SK-MEL-5 (cell line): ENCODE data around the gene CNTNAP2. TPM values are rescaled to one million over a fixed set of nuclear protein-coding genes. Genes with fewer than 3 reads are reported as not detected.

Source experiments
- DNase-seq: peaks from one replicate; pipeline ENCODE4 v3.0.0-alpha.2; 2016; ENCODE audit warnings: low read depth, low spot score
- in situ Hi-C: cut with HindIII; loops from 2 replicates; pipeline ENCODE4 v1.10.0; 2016; ENCODE audit warnings: low sequenced_read_pairs, high pct_unique_total_duplicates, low pct_unique_long_range_greater_than_20kb
- total RNA-seq: library from RNA; depleted of rRNA; stranded (reverse); fragments of >200 nt; shearing (Covaris generic); gene quantifications from 2 replicates; pipeline ENCODE4 v1.2.3, GENCODE V29; 2014

CNTNAP2 gene
- total RNA-seq, 1 experiment from 2014 or later, result not detected

DNA sequence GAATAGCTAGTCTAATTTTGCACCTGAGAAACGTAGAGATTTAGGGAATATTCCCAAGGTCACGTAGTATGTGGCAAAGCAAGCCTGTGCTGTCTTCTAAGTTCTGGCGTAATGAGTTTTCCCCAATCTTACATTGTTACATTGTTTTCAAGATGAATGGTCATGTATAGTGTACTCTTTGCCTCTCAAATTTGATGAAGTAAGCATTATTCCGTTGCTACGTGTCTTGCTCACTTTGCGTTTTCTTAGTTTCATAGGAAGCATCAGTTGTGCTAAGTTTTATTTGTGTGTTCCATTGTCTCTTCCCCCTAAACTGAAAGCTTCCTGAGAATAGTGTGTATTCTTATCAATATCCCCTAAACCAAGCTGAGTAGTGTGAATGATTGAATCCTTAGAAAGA lies 1836.3 kb downstream of the CNTNAP2 start:
- DNase-seq, result no peak
- in situ Hi-C loops, result no loop called here

DNA sequence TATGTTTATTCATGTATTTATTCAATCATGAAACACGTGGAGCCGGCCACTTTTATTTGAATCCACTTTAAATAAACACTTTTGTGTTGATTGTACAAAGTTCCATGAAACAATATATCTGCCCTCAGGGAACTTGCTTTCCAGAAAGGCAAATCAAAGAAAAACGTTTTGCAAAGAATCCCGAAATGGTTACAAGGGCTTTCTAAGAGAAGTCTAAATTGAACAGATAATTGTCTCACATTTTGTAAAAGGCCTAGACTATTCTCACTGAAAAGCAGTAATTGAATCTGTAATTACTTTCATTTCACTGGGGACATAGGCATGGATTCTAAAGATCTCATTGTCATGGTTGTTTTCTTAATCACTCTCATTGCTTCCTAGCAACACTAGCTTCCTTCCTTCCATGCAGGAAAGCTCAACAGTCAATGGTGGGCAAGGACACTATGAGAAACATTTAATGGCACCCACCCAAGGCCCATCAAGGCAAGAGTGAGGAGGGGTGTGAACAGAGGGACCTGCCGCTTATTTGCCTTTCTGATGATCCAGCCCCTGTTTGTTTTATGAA lies 1851.5 kb downstream of the CNTNAP2 start:
- in situ Hi-C loops, result no loop called here
- no peak for DNase-seq

DNA sequence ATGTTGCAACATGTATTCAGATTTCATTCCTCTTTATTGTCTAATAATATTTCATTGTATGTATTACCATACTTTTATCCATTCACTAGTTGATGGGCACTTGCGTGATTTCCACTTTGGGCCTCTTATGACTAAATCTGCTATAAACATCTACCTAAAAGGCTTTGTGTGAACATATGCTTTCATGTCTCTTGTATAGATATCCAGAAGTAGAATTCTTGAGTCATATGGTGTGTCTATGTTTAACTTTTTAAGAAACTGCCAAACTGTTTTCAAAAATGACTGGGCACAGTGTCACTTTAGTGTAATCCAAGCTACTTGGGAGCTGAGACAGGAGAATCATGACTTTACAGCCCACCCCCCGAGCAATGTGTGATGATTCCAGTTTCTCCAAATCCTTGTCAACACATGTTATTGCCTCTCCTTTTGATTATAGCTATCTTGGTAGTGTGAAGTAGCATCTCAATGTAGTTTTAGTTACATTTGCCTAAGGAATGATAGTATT lies 1855.1 kb downstream of the CNTNAP2 start:
- in situ Hi-C loops, result no loop called here
- no peak for DNase-seq

DNA sequence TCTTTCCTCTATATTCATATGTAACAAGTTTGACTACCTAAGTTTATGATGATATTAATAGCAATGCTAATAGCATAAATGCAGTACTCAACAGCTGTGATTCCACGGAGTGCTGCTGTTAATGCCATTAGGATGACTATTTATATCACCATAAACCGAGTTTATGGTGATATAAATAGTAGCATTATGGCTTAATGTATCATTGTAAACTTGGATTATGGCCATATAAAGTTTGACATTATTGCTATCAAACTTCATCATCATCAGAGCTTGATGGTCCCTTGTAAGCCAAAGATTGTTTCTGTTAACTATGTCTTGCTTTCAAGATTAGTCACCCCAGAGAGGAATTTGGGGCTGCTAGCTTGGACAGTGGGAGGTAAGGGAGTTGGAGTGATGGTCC lies 1861.6 kb downstream of the CNTNAP2 start:
- in situ Hi-C loops, result no loop called here
- no peak for DNase-seq

DNA sequence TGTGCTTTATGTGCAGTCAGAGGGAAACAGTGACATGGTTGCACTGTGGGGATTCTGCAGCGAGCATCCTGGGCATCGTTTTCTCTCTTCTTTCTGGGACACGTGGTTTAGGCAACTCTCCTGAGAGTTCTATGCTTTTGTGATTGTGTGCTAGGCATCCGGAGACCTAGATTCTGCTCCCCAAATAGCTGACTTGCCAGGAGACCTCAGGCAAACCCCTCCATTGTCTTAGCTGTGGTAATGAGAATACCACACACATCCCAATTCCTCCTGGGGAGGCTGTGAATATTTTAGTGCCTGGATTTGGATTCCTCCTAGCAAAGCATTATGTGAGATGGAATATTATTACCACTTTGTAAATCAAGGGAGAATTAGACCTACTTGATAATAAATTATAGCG lies 1862.0 kb downstream of the CNTNAP2 start:
- DNase-seq, result no peak
- in situ Hi-C loops, result no loop called here

DNA sequence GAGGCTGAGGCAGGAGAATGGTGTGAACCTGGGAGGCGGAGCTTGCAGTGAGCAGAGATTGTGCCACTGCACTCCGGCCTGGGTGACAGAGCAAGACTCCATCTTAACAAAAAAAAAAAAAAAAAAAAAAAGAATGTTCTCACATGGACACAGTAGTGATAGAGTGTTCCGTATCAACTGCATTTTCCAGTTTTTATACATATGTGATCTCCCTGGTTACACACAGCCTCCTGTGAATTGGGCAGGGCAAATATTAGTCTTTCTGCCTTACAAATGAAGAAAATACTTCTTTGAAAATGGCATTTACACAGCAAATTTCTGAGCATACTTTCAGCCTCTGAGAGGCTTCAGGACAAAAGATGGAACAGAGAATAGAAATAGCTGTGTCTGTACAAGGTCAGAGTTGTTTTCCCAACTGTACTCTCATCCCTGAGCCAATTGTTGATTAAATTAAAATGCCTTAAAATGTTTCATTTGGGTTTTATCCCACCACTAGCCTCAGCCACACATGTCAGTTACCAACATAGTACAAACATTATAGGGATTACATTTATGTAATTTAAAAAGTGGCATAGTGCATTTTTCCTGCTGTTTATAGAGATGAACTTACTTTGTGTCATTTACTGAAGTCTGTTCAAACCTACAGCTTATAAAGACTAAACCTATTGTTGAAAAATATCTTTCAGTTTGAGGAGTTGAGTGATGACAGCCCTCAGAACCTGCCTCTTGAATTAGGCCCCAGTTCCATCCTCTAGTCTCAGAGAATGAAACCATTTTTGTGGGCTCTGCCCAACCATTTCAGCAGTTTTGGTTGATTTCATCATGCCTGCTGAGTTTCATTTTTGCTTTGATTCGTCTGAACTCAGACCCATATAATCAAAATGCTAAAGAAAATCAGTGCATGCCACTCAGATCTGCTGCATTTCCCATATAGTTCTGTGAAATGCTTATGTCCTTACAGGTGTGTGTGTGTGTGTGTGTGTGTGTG lies 1864.5 kb downstream of the CNTNAP2 start:
- in situ Hi-C loops, result no loop called here
- no peak for DNase-seq

DNA sequence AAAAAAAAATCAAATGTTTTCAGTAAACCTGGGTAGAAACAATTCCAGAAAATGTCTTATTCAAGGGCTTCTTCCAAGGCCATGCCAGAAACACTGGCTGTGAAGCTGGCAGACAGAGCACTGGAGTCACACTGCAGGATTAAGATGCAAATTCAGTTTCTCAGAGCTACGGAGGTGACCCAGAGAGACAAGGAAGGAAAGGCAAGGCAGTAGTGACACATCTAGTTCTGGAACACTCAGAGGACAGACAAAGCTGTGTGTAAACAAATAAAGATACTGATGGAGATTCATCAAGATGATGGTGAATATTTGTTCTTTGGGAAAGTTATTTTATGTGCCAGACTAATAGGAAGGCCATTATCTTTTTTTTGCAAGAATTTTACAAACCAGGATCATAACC lies 1865.7 kb downstream of the CNTNAP2 start:
- in situ Hi-C loops, result no loop called here

DNA sequence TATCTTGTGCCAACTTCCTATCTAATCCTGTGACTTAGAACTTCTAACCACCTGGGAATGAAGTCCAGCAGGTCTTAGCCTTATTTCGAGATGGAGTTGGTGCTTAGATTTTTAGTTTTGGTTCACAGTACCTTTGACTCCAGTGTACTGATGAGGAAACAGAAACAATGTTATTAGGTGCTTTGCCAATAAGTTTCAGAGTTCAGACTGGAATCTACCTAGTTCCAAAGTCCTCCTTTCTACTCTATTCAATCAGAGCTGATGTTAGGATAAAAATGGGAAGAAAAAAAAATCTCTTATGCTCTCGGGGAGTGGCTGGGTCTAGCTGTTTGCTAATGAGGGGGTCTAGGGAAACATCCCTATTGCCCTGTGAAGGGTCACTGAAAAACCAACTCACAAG lies 1867.7 kb downstream of the CNTNAP2 start:
- in situ Hi-C loops, result no loop called here
- DNase-seq, result no peak

More for the DNA sequence above, 1865.7 kb downstream of the CNTNAP2 start:
- DNase-seq, result no peak

DNA sequence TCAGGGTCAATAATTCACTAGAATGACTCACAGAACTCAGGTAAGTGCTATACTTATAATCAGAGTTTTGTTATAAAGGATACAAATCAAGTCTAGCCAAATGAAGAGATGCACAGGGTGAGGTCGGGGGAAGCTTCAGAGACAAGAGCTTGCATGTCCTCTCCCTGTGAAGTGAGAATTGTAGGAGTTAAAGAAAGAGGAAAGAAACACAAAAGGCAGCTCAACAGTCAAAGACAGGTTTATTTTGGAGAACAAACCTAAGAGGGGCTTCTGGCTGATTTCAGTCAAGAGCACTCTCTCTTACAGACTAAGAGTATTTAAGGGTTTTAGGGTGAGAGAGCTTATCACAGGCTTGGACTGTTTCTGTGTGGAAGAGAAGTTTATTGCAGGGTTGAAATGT lies 1873.5 kb downstream of the CNTNAP2 start:
- no peak for DNase-seq
- in situ Hi-C loops, result no loop called here

DNA sequence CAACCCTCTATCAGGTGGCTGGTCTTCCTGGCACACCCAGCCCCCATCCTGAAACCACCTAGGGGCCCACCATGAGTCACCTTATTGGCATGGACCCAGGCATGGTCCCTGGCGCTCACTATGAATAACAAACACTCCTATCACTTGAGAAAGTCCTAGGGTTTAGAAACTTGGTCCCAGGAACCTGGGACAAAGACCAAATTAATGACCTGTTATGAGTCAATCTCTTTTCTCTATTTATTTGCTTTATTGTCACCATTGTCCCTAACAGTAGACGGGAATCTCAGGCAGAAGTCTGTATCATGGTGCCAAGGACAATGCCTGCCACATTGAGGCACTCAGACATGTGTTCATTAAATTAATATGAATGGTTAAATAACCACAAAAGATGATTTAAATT lies 1874.3 kb downstream of the CNTNAP2 start:
- DNase-seq, result no peak
- in situ Hi-C loops, result no loop called here

DNA sequence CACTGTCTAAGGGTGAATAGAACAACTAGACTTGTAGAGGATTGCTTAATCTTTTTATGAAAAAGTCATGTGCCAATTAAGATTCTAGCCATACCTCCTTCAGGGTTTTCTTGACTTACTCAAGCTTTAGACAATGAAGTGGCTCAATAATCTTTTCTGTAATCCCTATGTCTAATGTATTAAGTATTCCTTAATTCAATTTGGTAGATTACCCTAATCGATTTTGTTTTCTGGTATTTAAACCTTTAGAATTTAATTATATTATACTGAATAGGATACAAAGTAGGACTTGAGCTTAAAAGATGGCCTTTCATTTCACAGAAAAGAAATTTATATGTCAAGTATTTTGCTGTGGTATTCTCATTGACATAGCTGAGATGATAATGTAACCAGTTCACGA lies 1876.1 kb downstream of the CNTNAP2 start:
- in situ Hi-C loops, result no loop called here
- DNase-seq, result no peak

DNA sequence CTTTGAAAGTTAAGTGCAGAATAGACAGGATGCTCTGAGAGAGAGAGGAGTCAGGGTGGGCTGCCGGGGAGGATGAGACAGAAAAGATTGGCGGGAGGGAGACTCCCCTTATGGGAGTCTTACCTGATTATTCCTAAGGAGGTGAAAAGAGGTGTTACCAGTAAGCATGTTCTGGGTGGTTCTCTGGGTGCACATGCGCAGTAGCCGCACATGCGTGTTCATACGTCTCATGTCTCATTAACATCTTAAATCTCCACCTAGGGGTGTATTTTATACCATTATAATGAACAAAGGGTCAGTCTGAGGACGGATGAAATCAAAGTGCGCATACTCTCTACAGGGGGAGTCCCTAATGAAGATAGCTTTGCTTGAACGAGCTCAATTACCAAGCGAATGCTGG lies 1881.0 kb downstream of the CNTNAP2 start:
- in situ Hi-C loops, result no loop called here
- DNase-seq, result no peak

DNA sequence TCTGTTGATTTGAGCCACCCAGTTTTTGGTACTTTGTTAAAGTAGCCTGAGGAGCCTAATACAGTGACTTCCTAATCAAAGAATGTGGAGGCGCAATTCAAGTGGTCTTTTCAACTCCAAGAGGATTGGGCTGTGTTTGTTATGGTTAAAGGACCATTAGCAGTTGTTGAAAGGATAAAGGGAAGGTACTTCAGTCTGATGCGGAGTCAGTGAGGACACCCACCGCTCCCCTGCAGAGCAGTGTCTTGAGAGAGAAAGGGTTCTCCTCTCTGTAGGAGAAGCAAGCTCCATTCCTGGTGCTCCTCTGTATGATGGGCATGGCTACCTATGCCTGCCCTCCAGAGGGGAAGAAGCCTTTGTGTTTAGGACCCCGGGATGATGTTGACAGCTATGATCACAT lies 1883.4 kb downstream of the CNTNAP2 start:
- in situ Hi-C loops, result no loop called here
- DNase-seq, result no peak

DNA sequence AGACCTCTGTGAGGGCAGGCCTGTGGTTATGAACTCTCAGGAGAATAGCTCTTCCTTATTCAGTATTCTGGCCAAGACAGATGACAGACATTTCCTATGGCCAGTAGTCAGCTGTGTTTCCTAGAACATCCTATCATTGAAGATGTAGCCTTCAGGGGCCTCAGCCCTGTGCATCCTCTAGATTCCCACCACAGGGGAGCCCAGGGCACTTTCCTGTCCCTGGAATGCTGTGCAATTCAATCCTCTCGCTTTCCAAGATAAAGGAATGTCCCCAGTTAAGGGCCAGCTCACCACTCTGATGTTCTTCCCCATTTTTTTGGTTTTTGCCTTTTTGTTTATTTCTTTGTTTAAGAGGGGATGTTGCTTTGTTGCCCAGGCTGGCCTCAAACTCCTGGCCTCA lies 1895.2 kb downstream of the CNTNAP2 start:
- no peak for DNase-seq
- in situ Hi-C loops, result no loop called here

DNA sequence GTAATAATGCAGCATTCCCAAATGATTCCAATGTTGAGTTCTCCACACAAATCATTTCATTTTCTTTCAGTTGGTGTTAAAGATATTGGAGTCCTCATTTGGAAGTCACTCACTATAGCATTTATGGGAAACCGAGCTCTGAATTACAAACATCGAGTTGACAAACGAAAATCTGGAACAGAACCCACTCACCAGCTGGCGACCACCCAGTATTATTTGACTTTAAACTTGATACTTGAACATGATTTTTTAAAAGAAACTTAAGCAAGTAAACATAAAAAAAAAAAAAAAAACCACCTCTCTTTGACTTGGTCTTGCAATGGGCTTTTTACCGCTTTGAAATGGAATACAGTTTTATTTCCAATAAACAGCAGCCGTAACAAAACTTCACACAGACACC lies 1897.4 kb downstream of the CNTNAP2 start:
- DNase-seq, result no peak
- in situ Hi-C loops, result no loop called here

DNA sequence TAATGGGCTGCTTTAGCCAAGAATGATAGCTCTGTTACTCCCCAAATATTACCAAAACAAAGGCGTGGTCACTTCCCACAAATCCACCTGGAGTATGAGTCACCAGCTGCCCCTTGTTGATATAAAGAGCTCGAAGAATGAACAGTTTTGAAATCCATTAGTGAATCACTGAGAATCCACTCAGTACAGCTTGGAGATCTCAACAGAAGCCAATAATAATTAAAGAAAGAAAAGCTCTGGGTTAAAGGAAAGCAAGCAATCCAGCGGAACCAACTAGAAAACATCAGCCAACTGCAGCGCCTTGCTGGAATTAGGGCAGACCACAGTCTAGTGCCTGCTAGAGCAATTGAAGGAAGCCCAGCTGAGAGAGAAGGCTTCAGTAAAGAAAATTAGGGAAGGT lies 1897.9 kb downstream of the CNTNAP2 start:
- DNase-seq, result no peak
- in situ Hi-C loops, result no loop called here

DNA sequence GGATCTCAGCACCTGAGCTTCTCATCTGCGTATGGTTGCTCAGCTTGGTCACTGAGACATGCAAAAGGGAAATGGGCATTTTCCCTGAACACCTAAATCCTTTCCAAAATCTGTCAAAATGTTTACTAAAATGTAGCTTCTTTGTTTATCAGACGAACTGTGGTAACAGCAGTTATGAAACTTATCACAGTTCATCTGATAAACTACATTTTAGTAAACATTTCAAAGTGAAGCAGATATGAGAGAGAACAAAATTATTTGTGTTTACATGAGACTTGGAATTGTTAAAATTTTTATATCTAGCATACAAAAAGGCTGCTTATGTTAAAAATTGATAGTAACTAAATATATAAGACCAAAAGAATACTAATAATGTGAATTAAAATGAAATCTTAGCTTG lies 1900.5 kb downstream of the CNTNAP2 start:
- no peak for DNase-seq
- in situ Hi-C loops, result no loop called here

DNA sequence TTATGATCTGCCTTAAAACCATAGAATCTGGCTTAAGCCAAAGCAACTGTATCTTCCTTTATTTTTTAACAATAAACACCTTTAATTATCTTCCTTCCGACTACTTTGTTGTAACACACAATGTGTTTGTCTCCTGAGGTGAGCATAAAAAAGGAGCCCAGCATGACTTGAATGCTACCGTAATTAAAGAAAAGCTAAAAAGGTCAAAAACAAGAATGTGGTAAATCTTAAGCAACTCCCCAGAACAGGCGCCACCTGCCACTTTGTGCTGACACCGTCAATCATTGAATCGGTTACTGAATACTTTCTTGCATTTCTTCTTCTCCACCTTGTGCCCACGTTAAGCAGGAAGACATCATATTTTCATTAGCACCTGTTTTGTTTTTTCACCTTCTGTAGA lies 1904.1 kb downstream of the CNTNAP2 start:
- DNase-seq, result no peak
- in situ Hi-C loops, result no loop called here

DNA sequence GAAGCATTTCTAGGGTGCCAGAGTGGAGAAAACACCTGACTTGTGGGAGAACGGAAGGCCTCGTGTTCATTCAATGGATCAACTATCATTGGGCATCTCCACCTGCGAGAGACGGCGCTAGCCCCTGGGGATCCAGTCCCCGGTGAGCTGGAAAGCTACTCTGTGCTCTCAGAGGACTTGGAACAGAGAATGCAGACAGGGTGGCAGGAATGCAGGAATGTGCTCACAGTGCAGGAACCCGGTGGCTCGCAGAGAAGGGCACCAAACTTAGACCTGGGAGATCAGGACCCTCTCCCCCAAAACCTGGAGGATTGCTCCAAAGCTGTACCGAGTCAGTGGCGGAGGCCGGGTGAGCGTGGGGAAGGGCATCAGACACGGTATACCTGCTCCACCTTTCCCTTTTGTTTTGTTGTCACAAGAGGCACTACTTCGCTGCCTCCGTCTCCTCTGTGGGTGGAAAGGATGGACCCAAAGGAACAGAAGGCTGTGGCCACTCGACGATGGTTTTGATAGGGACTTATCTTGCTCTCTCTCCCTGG lies 1905.0 kb downstream of the CNTNAP2 start:
- in situ Hi-C loops, result no loop called here
- no peak for DNase-seq
